Measurements from ENCODE around the gene CD1C. TPM values are rescaled to one million over a fixed set of nuclear protein-coding genes. Genes with fewer than 3 reads are reported as not detected.
"Not testable (repeated sequence)": the region's sequence is repeated elsewhere in the genome, so short reads cannot be mapped to it uniquely, and the experiment has no call there.

Gene CD1C
- total and polyA plus RNA-seq, 2 of the 8 experiments (the other 6 are each of a cell fraction or from before 2014, with no cell fraction given), result 0.06 to 0.35 TPM

GRCh38 chr1:158335213-158335532, 45.5 kb downstream of the CD1C start (continued):
- TF ChIP-seq JUND (IDR thresholded peaks at IDR 0.05; ENCODE audit: low read length) (no peak), ASH2L (IDR thresholded peaks at IDR 0.05; ENCODE audit: low read length) (no peak)

DNA sequence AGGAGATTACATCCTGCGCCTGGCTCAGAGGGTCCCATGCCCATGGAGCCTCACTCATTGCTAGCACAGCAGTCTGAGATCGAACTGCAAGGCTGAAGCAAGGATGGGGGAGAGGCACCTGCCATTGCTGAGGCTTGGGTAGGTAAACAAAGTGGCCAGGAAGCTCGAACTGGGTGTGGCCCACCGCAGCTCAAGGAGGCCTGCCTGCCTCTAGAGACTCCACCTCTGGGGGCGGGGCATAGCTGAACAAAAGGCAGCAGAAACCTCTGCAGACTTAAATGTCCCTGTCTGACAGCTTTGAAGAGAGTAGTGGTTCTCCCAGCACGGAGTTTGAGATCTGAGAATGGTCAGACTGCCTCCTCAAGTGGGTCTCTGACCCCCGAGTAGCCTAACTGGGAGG, 46.7 kb downstream of the CD1C start:
- H3K27me3 ChIP-seq (replicated peaks in 1 of 4; ENCODE audit: control insufficient read depth in 3 of 4, extremely low read depth in 1 of 4, insufficient read depth in 3 of 4, low read length in 3 of 4); H3K4me1 ChIP-seq (replicated peaks in 1 of 4; ENCODE audit: control insufficient read depth in 3 of 4, insufficient read depth in 4 of 4, low read length in 3 of 4); FAIRE-seq; H3K79me2 ChIP-seq (ENCODE audit: control insufficient read depth in 1 of 2, insufficient read depth in 2 of 2, low read length in 2 of 2); H3K14ac ChIP-seq (ENCODE audit: insufficient read length); H2BK12ac ChIP-seq (ENCODE audit: low read depth, low read length); H3K36me3 ChIP-seq (ENCODE audit: control insufficient read depth in 2 of 4, insufficient read depth in 4 of 4, low read length in 3 of 4); H2AK5ac ChIP-seq (ENCODE audit: low read depth, low read length); H3K23me2 ChIP-seq (ENCODE audit: low read depth, low read length); H3K4ac ChIP-seq (replicated peaks; ENCODE audit: insufficient read length, low read depth, low read length); H3K27ac ChIP-seq (ENCODE audit: low read depth, low read length); H2BK5ac ChIP-seq (ENCODE audit: low read depth, low read length); H2BK15ac ChIP-seq (ENCODE audit: low read length); H3K56ac ChIP-seq (replicated peaks; ENCODE audit: insufficient read length, low read depth, low read length); H3K18ac ChIP-seq (ENCODE audit: extremely low read depth, low read length); H3K9me3 ChIP-seq (ENCODE audit: insufficient read depth in 2 of 2, low read depth in 1 of 2, low read length in 1 of 2); H4K20me1 ChIP-seq (replicated peaks in 1 of 2; ENCODE audit: control insufficient read depth in 1 of 2, insufficient read depth in 2 of 2, low read length in 2 of 2); H3K23ac ChIP-seq (ENCODE audit: insufficient read length); H3K79me1 ChIP-seq (ENCODE audit: low read depth, low read length); DNase-seq (ENCODE audit: low read depth in 1 of 2, low spot score in 2 of 2); H3K9ac ChIP-seq (replicated peaks in 1 of 4; ENCODE audit: extremely low read depth in 1 of 4, low read depth in 3 of 4, low read length in 3 of 4); H4K91ac ChIP-seq (replicated peaks; ENCODE audit: insufficient read length, low read length); H4K8ac ChIP-seq (ENCODE audit: extremely low read depth, insufficient read depth, low read length); H4K5ac ChIP-seq (ENCODE audit: insufficient read length, low read depth, low read length); H2BK120ac ChIP-seq (replicated peaks; ENCODE audit: low read depth, low read length); H3K4me2 ChIP-seq (ENCODE audit: insufficient read depth in 1 of 2, low read depth in 2 of 2, low read length in 2 of 2); H3K4me3 ChIP-seq (ENCODE audit: extremely low read depth in 1 of 4, insufficient read depth in 2 of 4, low read depth in 3 of 4, low read length in 4 of 4); POLR2A ChIA-PET (ENCODE audit: partially characterized antibody); H2BK20ac ChIP-seq (ENCODE audit: low read length): not testable (repeated sequence)
- CTCF ChIA-PET (ENCODE audit: partially characterized antibody), result interaction anchor here (0.6 to 1.0 kb wide), 2 partner anchors 8 to 160 kb away, joined by 3 read pairs; no protein-coding TSS in a partner anchor
- 0 out of 2 replicates have a peak overlapping the region, but pooled peaks have one; percentile 62 for H2AFZ ChIP-seq (ENCODE audit: low read length)
- 82% methylated on average over 6 of the region's 7 CpGs; no CpG with 5 or more reads in 1 of the 2 experiments for WGBS, 2 experiments (ENCODE audit: extremely low coverage in 1 of 2, insufficient coverage in 1 of 2, insufficient read length in 1 of 2, insufficient replicate concordance in 2 of 2, low coverage in 1 of 2, low lambda C conversion rate in 2 of 2, missing lambda C conversion rate in 1 of 2)

Other genes with a start within 250 kb of the CD1C start
- 0.92 and 1.1 TPM in 2 replicates for gene CD1D, start 109.0 kb upstream of the CD1C start, total RNA-seq (2021; fragmentation: NEBNext Ultra II Directional; extraction: Animal tissue kit (Norgen Biotek cat#: 25700))
- gene CD1D, start 109.0 kb upstream of the CD1C start, polyA plus RNA-seq (2011; rRNA removed), result 1.2 and 1.6 TPM in 2 replicates
- not detected in 2 replicates for gene CD1A, start 35.5 kb upstream of the CD1C start, total RNA-seq (2021; fragmentation: NEBNext Ultra II Directional; extraction: Animal tissue kit (Norgen Biotek cat#: 25700))
- gene CD1A, start 35.5 kb upstream of the CD1C start, polyA plus RNA-seq (2011; rRNA removed), result not detected in 2 replicates
- not detected in 2 replicates for gene CD1B, start 41.6 kb downstream of the CD1C start, total RNA-seq (2021; fragmentation: NEBNext Ultra II Directional; extraction: Animal tissue kit (Norgen Biotek cat#: 25700))
- gene CD1B, start 41.6 kb downstream of the CD1C start, polyA plus RNA-seq (2011; rRNA removed), result not detected in 2 replicates
- not detected in 2 replicates for gene CD1E, start 64.0 kb downstream of the CD1C start, total RNA-seq (2021; fragmentation: NEBNext Ultra II Directional; extraction: Animal tissue kit (Norgen Biotek cat#: 25700))
- not detected in 2 replicates for gene CD1E, start 64.0 kb downstream of the CD1C start, polyA plus RNA-seq (2011; rRNA removed)
- gene OR10T2, start 109.5 kb downstream of the CD1C start, total RNA-seq (2021; fragmentation: NEBNext Ultra II Directional; extraction: Animal tissue kit (Norgen Biotek cat#: 25700)), result not detected in 2 replicates
- not detected in 2 replicates for gene OR10T2, start 109.5 kb downstream of the CD1C start, polyA plus RNA-seq (2011; rRNA removed)
- gene OR10K2, start 136.3 kb downstream of the CD1C start, total RNA-seq (2021; fragmentation: NEBNext Ultra II Directional; extraction: Animal tissue kit (Norgen Biotek cat#: 25700)), result not detected in 2 replicates
- not detected in 2 replicates for gene OR10K2, start 136.3 kb downstream of the CD1C start, polyA plus RNA-seq (2011; rRNA removed)
- not detected in 2 replicates for gene OR10K1, start 171.9 kb downstream of the CD1C start, total RNA-seq (2021; fragmentation: NEBNext Ultra II Directional; extraction: Animal tissue kit (Norgen Biotek cat#: 25700))
- not detected in 2 replicates for gene OR10K1, start 171.9 kb downstream of the CD1C start, polyA plus RNA-seq (2011; rRNA removed)
- gene OR10R2, start 182.3 kb downstream of the CD1C start, total RNA-seq (2021; fragmentation: NEBNext Ultra II Directional; extraction: Animal tissue kit (Norgen Biotek cat#: 25700)), result not detected in 2 replicates
- gene OR10R2, start 182.3 kb downstream of the CD1C start, polyA plus RNA-seq (2011; rRNA removed), result not detected in 2 replicates